ENCODE data around the gene VAX1.

- peak in 5 of 6 experiments; percentile 43 to 65 (median 55) for TF ChIP-seq CTCF (IDR thresholded peaks at IDR 0.05)
- TF ChIP-seq POLR2A (IDR thresholded peaks at IDR 0.05), result no peak
- TF ChIP-seq POLR2AphosphoS5 (IDR thresholded peaks at IDR 0.05), result no peak
Observed at GRCh38 chr10:117175901-117176534, 37.9 kb upstream of the VAX1 start.

Measured in upper lobe of left lung (tissue), 4 donors.